ENCODE data around the gene KRT32.

The KRT32 gene

GRCh38 chr17:41463746-41464145 lies 3.4 kb downstream of the KRT32 start:
- Histone ChIP-seq H3K4me1 (no peaks in the 10 kb centered on the region), H3K4me2 (ENCODE audit: low read length) (no peak overlapping the region), H3K79me2 (no peaks in the 10 kb centered on the region), H3K27me3 (ENCODE audit: control insufficient read depth, insufficient read depth, low read length) (no peaks in the 10 kb centered on the region), H3K4me3 (ENCODE audit: low read depth, low read length) (no peak overlapping the region), H3K36me3 (ENCODE audit: control insufficient read depth, insufficient read depth, low read length) (no peaks in the 10 kb centered on the region), H3K9ac (no peak overlapping the region), H3K27ac (no peak overlapping the region), H2AFZ (no peak overlapping the region), H3K9me3 (ENCODE audit: control insufficient read depth, low read length) (no peaks in the 10 kb centered on the region)
- TF ChIP-seq, protein P1, sequence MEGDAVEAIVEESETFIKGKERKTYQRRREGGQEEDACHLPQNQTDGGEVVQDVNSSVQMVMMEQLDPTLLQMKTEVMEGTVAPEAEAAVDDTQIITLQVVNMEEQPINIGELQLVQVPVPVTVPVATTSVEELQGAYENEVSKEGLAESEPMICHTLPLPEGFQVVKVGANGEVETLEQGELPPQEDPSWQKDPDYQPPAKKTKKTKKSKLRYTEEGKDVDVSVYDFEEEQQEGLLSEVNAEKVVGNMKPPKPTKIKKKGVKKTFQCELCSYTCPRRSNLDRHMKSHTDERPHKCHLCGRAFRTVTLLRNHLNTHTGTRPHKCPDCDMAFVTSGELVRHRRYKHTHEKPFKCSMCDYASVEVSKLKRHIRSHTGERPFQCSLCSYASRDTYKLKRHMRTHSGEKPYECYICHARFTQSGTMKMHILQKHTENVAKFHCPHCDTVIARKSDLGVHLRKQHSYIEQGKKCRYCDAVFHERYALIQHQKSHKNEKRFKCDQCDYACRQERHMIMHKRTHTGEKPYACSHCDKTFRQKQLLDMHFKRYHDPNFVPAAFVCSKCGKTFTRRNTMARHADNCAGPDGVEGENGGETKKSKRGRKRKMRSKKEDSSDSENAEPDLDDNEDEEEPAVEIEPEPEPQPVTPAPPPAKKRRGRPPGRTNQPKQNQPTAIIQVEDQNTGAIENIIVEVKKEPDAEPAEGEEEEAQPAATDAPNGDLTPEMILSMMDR (IDR thresholded peaks at IDR 0.05) = no peak

- Histone ChIP-seq H3K79me2 (no peaks in the 10 kb centered on the region), H3K36me3 (ENCODE audit: control insufficient read depth, insufficient read depth, low read length) (no peaks in the 10 kb centered on the region), H3K4me2 (ENCODE audit: low read length) (no peak overlapping the region), H3K9ac (no peak overlapping the region), H3K4me3 (ENCODE audit: low read depth, low read length) (no peak overlapping the region), H3K27me3 (ENCODE audit: control insufficient read depth, insufficient read depth, low read length) (no peaks in the 10 kb centered on the region), H3K4me1 (peaks cover 1% of the 10 kb centered on the region), H3K27ac (no peak overlapping the region), H3K9me3 (ENCODE audit: control insufficient read depth, low read length) (no peaks in the 10 kb centered on the region), H2AFZ (no peak overlapping the region)
- TF ChIP-seq, protein P1 (IDR thresholded peaks at IDR 0.05) = no peak
Measured at GRCh38 chr17:41462705-41463104, 4.5 kb downstream of the KRT32 start.

DNA sequence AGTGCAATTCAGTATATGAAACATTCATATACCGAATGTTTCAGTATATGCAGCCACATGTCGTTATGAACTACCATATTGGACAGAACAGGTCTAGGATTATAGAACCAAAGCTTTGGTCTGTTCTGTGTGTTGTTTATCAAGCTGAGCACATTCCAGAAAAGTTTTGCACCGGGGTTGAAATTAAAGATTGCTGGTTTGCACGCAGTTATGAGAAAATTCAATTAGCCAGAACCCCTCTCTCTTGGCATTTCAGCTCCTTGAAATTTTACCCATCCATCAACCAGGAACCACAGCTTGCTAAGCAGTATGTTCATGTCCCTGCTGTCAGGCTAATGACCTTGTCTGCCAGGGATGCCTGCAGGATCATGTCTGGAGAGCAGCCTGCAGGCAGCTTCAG lies 9.5 kb downstream of the KRT32 start:
- Histone ChIP-seq H3K4me3 (ENCODE audit: low read depth, low read length) (no peak overlapping the region), H3K9me3 (ENCODE audit: control insufficient read depth, low read length) (no peaks in the 10 kb centered on the region), H3K4me1 (peaks cover 2% of the 10 kb centered on the region), H3K4me2 (ENCODE audit: low read length) (no peak overlapping the region), H2AFZ (no peak overlapping the region), H3K9ac (no peak overlapping the region), H3K27me3 (ENCODE audit: control insufficient read depth, insufficient read depth, low read length) (no peaks in the 10 kb centered on the region), H3K27ac (no peak overlapping the region), H3K36me3 (ENCODE audit: control insufficient read depth, insufficient read depth, low read length) (no peaks in the 10 kb centered on the region), H3K79me2 (no peaks in the 10 kb centered on the region)
- TF ChIP-seq, protein P1 (IDR thresholded peaks at IDR 0.05) = no peak

DNA sequence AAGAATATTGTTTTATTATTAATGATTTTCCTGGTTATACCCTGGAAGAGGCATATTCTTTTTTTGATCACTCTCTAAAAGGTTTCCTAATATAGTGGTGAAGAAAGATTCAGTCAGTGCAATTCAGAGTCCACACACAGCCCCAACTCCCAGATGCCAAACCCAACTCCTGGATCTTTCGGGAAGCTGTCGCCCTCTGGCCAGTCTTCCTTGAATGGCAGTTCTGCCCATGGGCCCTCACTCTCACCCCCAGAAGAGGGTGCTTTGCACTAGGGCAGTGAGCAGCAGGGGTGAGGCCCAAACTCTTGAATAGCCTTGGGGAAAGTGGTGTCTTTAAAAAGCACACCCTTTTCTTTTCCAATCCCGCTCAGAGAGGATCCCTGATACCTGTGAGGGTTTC lies 11.0 kb downstream of the KRT32 start:
- Histone ChIP-seq H3K27me3 (ENCODE audit: control insufficient read depth, insufficient read depth, low read length) (no peaks in the 10 kb centered on the region), H2AFZ (no peak overlapping the region), H3K36me3 (ENCODE audit: control insufficient read depth, insufficient read depth, low read length) (no peaks in the 10 kb centered on the region), H3K9me3 (ENCODE audit: control insufficient read depth, low read length) (no peaks in the 10 kb centered on the region), H3K4me2 (ENCODE audit: low read length) (no peak overlapping the region), H3K4me1 (peaks cover 2% of the 10 kb centered on the region), H3K4me3 (ENCODE audit: low read depth, low read length) (no peak overlapping the region), H3K9ac (no peak overlapping the region), H3K27ac (no peak overlapping the region), H3K79me2 (no peaks in the 10 kb centered on the region)
- TF ChIP-seq, protein P1 (IDR thresholded peaks at IDR 0.05) = no peak

DNA sequence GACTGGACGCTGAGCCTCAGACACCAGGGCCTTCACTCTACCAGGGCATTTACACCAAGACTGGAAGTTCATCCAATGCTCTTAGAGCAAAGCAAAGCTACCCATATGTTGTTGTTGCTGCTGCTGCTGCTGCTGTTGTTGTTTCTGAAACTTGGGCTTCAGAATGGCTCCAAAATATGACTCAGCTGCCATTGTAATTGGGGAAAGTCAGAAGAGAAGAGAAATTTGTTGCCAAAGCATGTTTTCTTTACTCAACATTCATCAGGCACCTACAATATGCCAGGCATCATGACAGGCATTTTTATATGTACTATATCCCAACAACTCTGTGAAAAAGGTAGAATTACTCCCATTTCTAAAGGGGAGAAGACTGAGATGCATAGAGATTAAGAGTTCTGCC lies 11.9 kb downstream of the KRT32 start:
- Histone ChIP-seq H2AFZ (no peak overlapping the region), H3K9me3 (ENCODE audit: control insufficient read depth, low read length) (no peaks in the 10 kb centered on the region), H3K36me3 (ENCODE audit: control insufficient read depth, insufficient read depth, low read length) (no peaks in the 10 kb centered on the region), H3K9ac (no peak overlapping the region), H3K4me2 (ENCODE audit: low read length) (no peak overlapping the region), H3K27ac (no peak overlapping the region), H3K79me2 (no peaks in the 10 kb centered on the region), H3K4me3 (ENCODE audit: low read depth, low read length) (no peak overlapping the region), H3K4me1 (peaks cover 2% of the 10 kb centered on the region), H3K27me3 (ENCODE audit: control insufficient read depth, insufficient read depth, low read length) (no peaks in the 10 kb centered on the region)
- TF ChIP-seq, protein P1 (IDR thresholded peaks at IDR 0.05) = no peak
